ENCODE measurements around the gene PDE10A.

GRCh38 chr6:165695722-165696515, 32.9 kb upstream of the PDE10A start:
- TF ChIP-seq POLR2A (IDR thresholded peaks at IDR 0.05) (no peak), CTCF (IDR thresholded peaks at IDR 0.05) (no peak)
